Activated CD4-positive, alpha-beta memory T cell treated with anti-CD3 and anti-CD28 coated beads, Interleukin-2, amount 10 ng/mL, durations not matched to agents 7 days and 5 days (primary cell): ENCODE measurements around the gene EEPD1. TPM values are rescaled to one million over a fixed set of nuclear protein-coding genes. Genes with fewer than 3 reads are reported as not detected.

Experiments
- CTCF ChIA-PET: fragments of 350-600 bp; sonication (Branson Sonifier 250); formaldehyde crosslinking; loops from one replicate; lab custom pipeline; 2021; ENCODE audit warnings: antibody characterized with exemption, inconsistent platforms; lab: Charles Lee
- POLR2A ChIA-PET: fragments of 350-600 bp; sonication (Branson Sonifier 250); formaldehyde crosslinking; loops from one replicate; lab custom pipeline; 2021; ENCODE audit warnings: antibody characterized with exemption; lab: Charles Lee
- DNase-seq: peaks from one replicate; pipeline ENCODE4 v3.0.0-alpha.2; 2020
- H3K27ac Mint-ChIP-seq: one replicate; pipeline ENCODE4 v1.8.0; 2021; ENCODE audit warnings: mild to moderate bottlenecking, mixed read lengths
- H3K27me3 Mint-ChIP-seq: one replicate; pipeline ENCODE4 v1.8.0; 2021; ENCODE audit warnings: mixed read lengths
- H3K36me3 Mint-ChIP-seq: one replicate; pipeline ENCODE4 v1.8.0; 2021; ENCODE audit warnings: low read depth, mixed read lengths
- H3K4me1 Mint-ChIP-seq: one replicate; pipeline ENCODE4 v1.8.0; 2021; ENCODE audit warnings: mixed read lengths
- H3K4me3 Mint-ChIP-seq: one replicate; pipeline ENCODE4 v1.8.0; 2021; ENCODE audit warnings: mild to moderate bottlenecking, mixed read lengths
- H3K9me3 Mint-ChIP-seq: one replicate; pipeline ENCODE4 v1.8.0; 2021; ENCODE audit warnings: mixed read lengths
- total RNA-seq, 2 experiments: library from RNA; stranded (reverse); gene quantifications; one replicate each; pipeline ENCODE4 v1.2.3, GENCODE V29; 2021

EEPD1 gene
- total RNA-seq, 2 experiments from 2014 or later = 6.5 to 8.5 TPM

DNA sequence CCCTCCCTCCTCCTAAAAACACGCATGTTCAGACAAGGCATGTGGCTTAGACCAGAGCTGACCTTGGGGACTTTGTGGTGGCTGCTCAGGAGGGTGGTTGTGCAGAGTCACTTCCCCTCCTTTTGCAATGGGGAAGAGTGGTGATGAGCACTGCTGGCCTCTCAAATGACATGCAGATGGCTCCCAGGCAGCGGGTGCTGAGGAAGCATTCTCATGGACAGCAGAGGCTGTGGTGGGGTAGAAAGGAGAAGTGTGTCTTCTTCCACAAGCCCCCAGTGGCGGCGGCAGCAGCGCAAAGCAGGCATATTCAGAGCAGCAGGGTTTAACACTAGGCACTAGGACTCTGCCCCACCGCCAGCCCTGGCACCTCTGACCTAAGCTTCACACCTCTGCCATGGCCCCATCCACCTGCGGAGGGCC lies 130.7 kb downstream of the EEPD1 start:
- Mint-ChIP-seq H3K36me3 (peaks cover 5% of the 10 kb centered on the region), H3K4me3 (no peak overlapping the region), H3K27ac (no peak overlapping the region), H3K9me3 (no peaks in the 10 kb centered on the region), H3K4me1 (peaks cover 86% of the 10 kb centered on the region), H3K27me3 (no peaks in the 10 kb centered on the region)
- ChIA-PET POLR2A (no interaction called here), CTCF (interaction anchor here (0.8 kb wide), 1 partner anchor 298 kb away, joined by 3 read pairs; no protein-coding TSS in a partner anchor)
- DNase-seq = peak; percentile 25

GRCh38 chr7:36284456-36285090 lies 131.5 kb downstream of the EEPD1 start:
- Mint-ChIP-seq H3K27me3 (no peaks in the 10 kb centered on the region), H3K4me3 (no peak overlapping the region), H3K36me3 (peaks cover 5% of the 10 kb centered on the region), H3K4me1 (peaks cover 88% of the 10 kb centered on the region), H3K27ac (no peak overlapping the region), H3K9me3 (no peaks in the 10 kb centered on the region)
- DNase-seq = no peak
- ChIA-PET CTCF (interaction anchor here (1.3 kb wide), 1 partner anchor 83 kb away, joined by 3 read pairs; no protein-coding TSS in a partner anchor), POLR2A (interaction anchor here (1.0 kb wide), 1 partner anchor 146 kb away, joined by 3 read pairs; no protein-coding TSS in a partner anchor)

DNA sequence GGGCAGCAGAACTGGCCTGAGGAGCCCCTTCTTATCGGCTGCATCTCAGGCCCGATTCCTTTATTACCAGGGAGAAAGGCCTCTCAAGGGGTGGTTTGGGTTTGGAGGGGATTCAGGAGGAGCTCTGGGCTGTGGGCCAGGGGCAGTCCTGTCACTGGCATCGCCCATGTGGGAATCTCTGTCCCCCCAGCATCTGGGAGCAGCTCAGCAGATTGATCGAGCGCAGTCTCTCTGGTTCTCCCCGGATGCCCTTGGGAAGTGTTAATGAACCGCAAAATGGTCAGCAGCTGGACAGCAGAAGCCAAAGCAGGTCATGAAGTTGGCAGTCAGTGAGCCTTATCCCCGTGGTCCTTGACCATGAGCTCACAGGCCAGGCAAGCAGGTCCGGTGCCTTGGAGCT lies 132.2 kb downstream of the EEPD1 start:
- CTCF ChIA-PET = interaction anchor here (1.3 to 1.4 kb wide), 2 partner anchors 82 to 158 kb away, joined by 3 read pairs; no protein-coding TSS in a partner anchor
- Mint-ChIP-seq H3K27ac (no peak overlapping the region), H3K9me3 (no peaks in the 10 kb centered on the region), H3K36me3 (peaks cover 5% of the 10 kb centered on the region), H3K4me1 (peaks cover 87% of the 10 kb centered on the region), H3K4me3 (no peak overlapping the region), H3K27me3 (no peaks in the 10 kb centered on the region)
- DNase-seq = no peak
- POLR2A ChIA-PET = interaction anchor here (1.0 to 3.3 kb wide), 3 partner anchors 18 to 170 kb away, joined by 3 to 15 read pairs (median 4); no protein-coding TSS in a partner anchor

- Mint-ChIP-seq H3K9me3 (no peaks in the 10 kb centered on the region), H3K27ac (peak overlapping the region; percentile 90), H3K4me3 (peak overlapping the region; percentile 40), H3K27me3 (no peaks in the 10 kb centered on the region), H3K36me3 (peaks cover 5% of the 10 kb centered on the region), H3K4me1 (peaks cover 85% of the 10 kb centered on the region)
- ChIA-PET CTCF (interaction anchor here (1.4 to 6.9 kb wide), 3 partner anchors 32 to 301 kb away, joined by 3 to 82 read pairs (median 21); no protein-coding TSS in a partner anchor), POLR2A (interaction anchor here (1.0 to 3.3 kb wide), 4 partner anchors 19 to 590 kb away, joined by 3 to 15 read pairs (median 4); no protein-coding TSS in a partner anchor)
- DNase-seq = peak; percentile 69
Observed at GRCh38 chr7:36286226-36286625, 133.2 kb downstream of the EEPD1 start.

GRCh38 chr7:36286688-36287087 lies 133.6 kb downstream of the EEPD1 start:
- Mint-ChIP-seq H3K9me3 (no peaks in the 10 kb centered on the region), H3K36me3 (peaks cover 5% of the 10 kb centered on the region), H3K4me3 (peak overlapping the region; percentile 40), H3K27ac (peak overlapping the region; percentile 90), H3K27me3 (no peaks in the 10 kb centered on the region), H3K4me1 (peaks cover 86% of the 10 kb centered on the region)
- ChIA-PET POLR2A (interaction anchor here (1.0 to 3.3 kb wide), 8 partner anchors 20 to 640 kb away, joined by 3 to 15 read pairs (median 4); partner anchors contain the start of gene ANLN), CTCF (interaction anchor here (0.7 to 6.9 kb wide), 7 partner anchors 32 to 370 kb away, joined by 3 to 82 read pairs (median 5); no protein-coding TSS in a partner anchor)
- no peak for DNase-seq

GRCh38 chr7:36287371-36288241 lies 134.6 kb downstream of the EEPD1 start:
- Mint-ChIP-seq H3K4me1 (peaks cover 88% of the 10 kb centered on the region), H3K4me3 (peak overlapping the region; percentile 69), H3K27ac (peak overlapping the region; percentile 92), H3K36me3 (peaks cover 5% of the 10 kb centered on the region), H3K27me3 (no peaks in the 10 kb centered on the region), H3K9me3 (no peaks in the 10 kb centered on the region)
- POLR2A ChIA-PET = interaction anchor here (0.8 to 3.3 kb wide), 10 partner anchors 10 to 641 kb away, joined by 3 to 15 read pairs (median 4); partner anchors contain the start of genes ANLN, HERPUD2 and SEPTIN7
- peak; percentile 60 for DNase-seq
- CTCF ChIA-PET = interaction anchor here (0.5 to 6.9 kb wide), 15 partner anchors 11 to 1161 kb away, joined by 3 to 82 read pairs (median 4); no protein-coding TSS in a partner anchor

DNA sequence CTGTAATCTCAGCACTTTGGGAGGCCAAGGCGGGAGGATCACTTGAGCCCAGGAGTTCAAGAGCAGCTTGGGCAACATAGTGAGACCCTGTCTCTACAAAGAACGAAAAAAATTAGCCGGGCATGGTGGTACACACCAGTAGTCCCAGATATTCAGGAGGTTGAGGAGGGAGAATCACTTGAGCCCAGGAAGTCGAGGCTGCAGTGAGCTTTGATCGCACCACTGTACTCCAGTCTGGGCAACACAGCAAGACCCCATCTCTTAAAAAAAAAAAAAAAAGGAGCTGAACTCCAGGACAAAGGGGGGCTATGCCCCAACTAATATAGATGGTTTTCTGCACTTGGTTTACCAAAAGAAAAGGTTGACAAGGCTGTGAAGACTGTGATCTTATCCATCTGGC lies 135.4 kb downstream of the EEPD1 start:
- ChIA-PET POLR2A (interaction anchor here (0.8 to 3.3 kb wide), 7 partner anchors 12 to 593 kb away, joined by 3 to 15 read pairs (median 9); partner anchors contain the start of genes ANLN, HERPUD2 and SEPTIN7), CTCF (interaction anchor here (0.6 to 6.9 kb wide), 9 partner anchors 12 to 371 kb away, joined by 3 to 82 read pairs (median 5); no protein-coding TSS in a partner anchor)
- H3K27me3 Mint-ChIP-seq = no peaks in the 10 kb centered on the region
- no peaks in the 10 kb centered on the region for H3K9me3 Mint-ChIP-seq
- DNase-seq = no peak
- peak overlapping the region; percentile 69 for H3K4me3 Mint-ChIP-seq
- H3K36me3 Mint-ChIP-seq = peaks cover 5% of the 10 kb centered on the region
- H3K4me1 Mint-ChIP-seq = peaks cover 79% of the 10 kb centered on the region
- H3K27ac Mint-ChIP-seq = peak overlapping the region; percentile 92

GRCh38 chr7:36289833-36290661 lies 137.0 kb downstream of the EEPD1 start:
- Mint-ChIP-seq H3K9me3 (no peaks in the 10 kb centered on the region), H3K27me3 (no peaks in the 10 kb centered on the region), H3K36me3 (peaks cover 5% of the 10 kb centered on the region), H3K27ac (no peak overlapping the region), H3K4me1 (peaks cover 63% of the 10 kb centered on the region), H3K4me3 (no peak overlapping the region)
- CTCF ChIA-PET = interaction anchor here (0.8 to 6.9 kb wide), 11 partner anchors 8 to 373 kb away, joined by 3 to 82 read pairs (median 3); no protein-coding TSS in a partner anchor
- DNase-seq = no peak
- POLR2A ChIA-PET = no interaction called here

DNA sequence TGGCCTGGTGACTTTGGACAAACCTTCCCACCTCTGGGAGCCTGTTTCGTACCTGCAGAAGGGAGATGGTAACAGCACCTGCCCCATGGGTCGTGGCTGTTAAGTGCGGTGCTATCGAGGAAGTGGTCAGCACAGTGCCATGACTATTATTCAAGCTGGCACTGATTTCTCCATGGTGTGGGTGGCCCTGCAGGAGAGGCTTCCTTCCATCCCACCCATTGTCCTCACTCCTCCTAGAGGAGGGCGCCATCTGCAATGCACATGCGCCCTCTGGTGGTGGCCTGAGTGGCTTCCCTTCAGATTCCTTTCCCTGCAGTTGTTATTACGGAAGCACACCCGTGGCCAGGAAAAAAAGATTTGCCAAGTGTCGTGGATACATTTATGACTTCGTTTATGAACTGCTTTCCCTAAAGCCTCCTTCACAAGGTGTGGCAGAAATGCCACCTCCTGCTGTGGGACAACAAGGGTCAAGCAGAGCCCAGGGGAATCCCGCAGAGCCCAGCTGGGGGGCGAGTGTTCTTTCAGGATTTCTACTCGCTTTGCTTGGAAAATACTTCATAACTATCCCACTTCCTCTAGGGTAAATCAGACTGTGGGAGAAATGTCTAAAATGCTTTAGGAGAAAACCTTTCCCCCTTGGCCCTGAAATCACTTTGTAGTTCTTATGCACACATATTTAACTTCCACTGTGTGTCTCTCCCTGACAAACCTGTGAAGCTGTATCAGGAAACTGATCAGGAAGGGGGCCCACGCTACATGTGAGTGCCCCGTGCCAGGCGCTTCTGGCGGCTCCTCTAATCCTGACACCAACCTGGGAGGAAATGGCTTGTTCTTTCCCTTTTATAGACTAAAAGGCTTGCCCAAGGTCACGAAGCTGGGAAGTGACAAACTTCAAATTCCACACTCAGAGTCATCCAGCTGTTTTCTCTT lies 138.6 kb downstream of the EEPD1 start:
- peaks cover 48% of the 10 kb centered on the region for H3K4me1 Mint-ChIP-seq
- H3K27me3 Mint-ChIP-seq = no peaks in the 10 kb centered on the region
- H3K27ac Mint-ChIP-seq = no peak overlapping the region
- ChIA-PET POLR2A (no interaction called here), CTCF (interaction anchor here (0.7 to 6.9 kb wide), 11 partner anchors 9 to 312 kb away, joined by 3 to 82 read pairs (median 3); no protein-coding TSS in a partner anchor)
- H3K36me3 Mint-ChIP-seq = peaks cover 3% of the 10 kb centered on the region
- no peaks in the 10 kb centered on the region for H3K9me3 Mint-ChIP-seq
- H3K4me3 Mint-ChIP-seq = peak overlapping the region; percentile 31
- DNase-seq = peak; percentile 74

DNA sequence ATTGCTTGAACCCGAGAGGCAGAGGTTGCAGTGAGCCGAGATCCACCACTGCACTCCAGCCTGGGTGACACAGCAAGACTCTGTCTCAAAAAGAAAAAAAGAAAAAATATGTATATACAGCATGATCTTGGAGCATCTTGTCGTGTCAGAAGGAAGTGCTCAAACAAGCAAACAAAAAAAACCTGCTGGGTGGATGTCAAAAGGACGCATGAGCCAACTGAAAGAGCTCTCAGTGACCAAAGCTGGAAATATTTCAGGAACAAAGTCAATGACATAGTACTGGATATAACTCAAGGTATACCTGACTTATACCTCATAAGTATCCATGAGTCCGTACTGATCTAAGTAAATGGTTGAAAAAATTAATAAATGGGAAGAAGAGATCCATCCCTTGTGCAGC lies 142.0 kb downstream of the EEPD1 start:
- Mint-ChIP-seq H3K27me3 (no peaks in the 10 kb centered on the region), H3K27ac (no peak overlapping the region), H3K9me3 (no peaks in the 10 kb centered on the region), H3K4me3 (no peak overlapping the region), H3K4me1 (peaks cover 20% of the 10 kb centered on the region), H3K36me3 (peaks cover 5% of the 10 kb centered on the region)
- no peak for DNase-seq
- ChIA-PET POLR2A (no interaction called here), CTCF (no interaction called here)

DNA sequence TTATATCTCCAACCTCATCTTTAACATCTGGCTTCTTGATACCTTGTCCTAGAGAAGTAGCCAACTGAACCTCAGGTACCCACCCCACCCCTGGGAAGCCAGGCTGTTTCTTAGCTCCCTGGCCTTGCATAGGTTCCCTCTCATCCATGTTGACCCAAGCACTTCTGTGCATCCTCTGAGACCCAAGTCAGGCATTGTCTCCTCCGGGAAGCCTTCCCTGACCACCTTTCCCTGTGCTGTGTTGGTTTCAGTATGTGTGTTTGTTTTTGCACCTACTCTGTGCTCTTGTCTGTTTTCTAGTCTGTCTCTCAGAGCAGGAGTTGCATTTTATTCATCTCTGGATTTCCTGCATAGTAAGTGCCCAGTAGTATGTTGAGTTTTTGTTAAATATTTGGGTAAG lies 143.2 kb downstream of the EEPD1 start:
- H3K4me3 Mint-ChIP-seq = no peak overlapping the region
- H3K36me3 Mint-ChIP-seq = peaks cover 5% of the 10 kb centered on the region
- no peaks in the 10 kb centered on the region for H3K27me3 Mint-ChIP-seq
- no peaks in the 10 kb centered on the region for H3K9me3 Mint-ChIP-seq
- no peak for DNase-seq
- peaks cover 13% of the 10 kb centered on the region for H3K4me1 Mint-ChIP-seq
- ChIA-PET CTCF (no interaction called here), POLR2A (no interaction called here)
- H3K27ac Mint-ChIP-seq = no peak overlapping the region
